Measurements from ENCODE around the gene FAM107B. TPM values are rescaled to one million over a fixed set of nuclear protein-coding genes. Genes with fewer than 3 reads are reported as not detected.
A peak's percentile ranks its signal among the peaks of the same experiment; 100 is the strongest.

The FAM107B gene
- total and polyA plus RNA-seq, 2 of the 8 experiments (the other 6 are each of a cell fraction or from before 2014, with no cell fraction given): 7.5 to 28.1 TPM

DNA sequence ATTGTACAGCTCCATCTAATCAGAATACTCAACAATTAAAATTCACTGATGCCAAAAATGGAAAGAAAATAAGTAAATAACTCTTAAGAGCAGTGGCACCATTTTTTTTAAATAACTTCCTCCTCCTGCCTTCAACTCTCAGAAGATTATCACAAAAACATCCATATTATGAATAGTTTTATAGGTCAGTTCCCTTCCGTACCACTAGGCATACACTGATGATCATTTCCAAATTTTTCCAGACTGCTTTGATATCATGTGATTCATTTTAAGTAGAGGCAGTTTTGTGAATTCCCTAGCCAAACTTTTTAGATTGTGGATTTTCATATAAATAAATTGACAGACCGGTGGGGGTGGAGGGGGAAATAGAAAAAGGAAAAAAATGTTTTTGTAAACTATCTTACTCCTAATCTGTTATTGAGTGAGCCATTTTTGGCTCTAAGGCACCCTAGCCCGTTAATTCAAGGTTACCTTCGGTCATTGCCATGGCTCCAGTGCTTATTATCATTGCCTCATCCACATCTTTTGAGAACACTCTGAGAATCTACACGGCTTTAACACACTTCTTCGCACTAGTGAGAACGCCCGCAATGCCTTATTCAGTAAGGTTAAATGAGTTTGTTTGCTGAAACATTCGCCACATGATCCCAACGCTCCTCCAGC is 1.0 kb downstream of the FAM107B start:
- Histone ChIP-seq H3K79me1 (ENCODE audit: low read depth, low read length) (no peaks in the 10 kb centered on the region), H3K23ac (ENCODE audit: insufficient read length) (no peak overlapping the region), H3K4me2 (ENCODE audit: insufficient read depth in 1 of 2, low read depth in 2 of 2, low read length in 2 of 2) (no peak overlapping the region), H3K27me3 (replicated peaks in 1 of 4; ENCODE audit: control insufficient read depth in 3 of 4, extremely low read depth in 1 of 4, insufficient read depth in 3 of 4, low read length in 3 of 4) (no peaks in the 10 kb centered on the region), H2AK5ac (ENCODE audit: low read depth, low read length) (no peak overlapping the region), H4K91ac (replicated peaks; ENCODE audit: insufficient read length, low read length) (no peak overlapping the region), H3K14ac (ENCODE audit: insufficient read length) (no peak overlapping the region), H3K23me2 (ENCODE audit: low read depth, low read length) (no peaks in the 10 kb centered on the region), H4K20me1 (replicated peaks in 1 of 2; ENCODE audit: control insufficient read depth in 1 of 2, insufficient read depth in 2 of 2, low read length in 2 of 2) (no peaks in the 10 kb centered on the region), H3K4me3 (ENCODE audit: extremely low read depth in 1 of 4, insufficient read depth in 2 of 4, low read depth in 3 of 4, low read length in 4 of 4) (no peak overlapping the region), H2BK5ac (ENCODE audit: low read depth, low read length) (no peak overlapping the region), H3K56ac (replicated peaks; ENCODE audit: insufficient read length, low read depth, low read length) (no peak overlapping the region), H2BK20ac (ENCODE audit: low read length) (no peak overlapping the region), H3K4me1 (replicated peaks in 1 of 4; ENCODE audit: control insufficient read depth in 3 of 4, insufficient read depth in 4 of 4, low read length in 3 of 4) (no peaks in the 10 kb centered on the region), H3K4ac (replicated peaks; ENCODE audit: insufficient read length, low read depth, low read length) (no peak overlapping the region), H3K18ac (ENCODE audit: extremely low read depth, low read length) (no peak overlapping the region), H2BK120ac (replicated peaks; ENCODE audit: low read depth, low read length) (no peak overlapping the region), H3K9ac (replicated peaks in 1 of 4; ENCODE audit: extremely low read depth in 1 of 4, low read depth in 3 of 4, low read length in 3 of 4) (no peak overlapping the region), H3K36me3 (ENCODE audit: control insufficient read depth in 2 of 4, insufficient read depth in 4 of 4, low read length in 3 of 4) (no peaks in the 10 kb centered on the region), H3K9me3 (ENCODE audit: insufficient read depth in 2 of 2, low read depth in 1 of 2, low read length in 1 of 2) (no peaks in the 10 kb centered on the region), H3K79me2 (ENCODE audit: control insufficient read depth in 1 of 2, insufficient read depth in 2 of 2, low read length in 2 of 2) (no peaks in the 10 kb centered on the region), H2AFZ (ENCODE audit: low read length) (no peak overlapping the region), H2BK12ac (ENCODE audit: low read depth, low read length) (no peak overlapping the region), H4K8ac (ENCODE audit: extremely low read depth, insufficient read depth, low read length) (peak overlapping the region; percentile 65; the same call in 1 of the 2 replicates), H2BK15ac (ENCODE audit: low read length) (no peak overlapping the region), H3K27ac (ENCODE audit: low read depth, low read length) (no peak overlapping the region), H4K5ac (ENCODE audit: insufficient read length, low read depth, low read length) (no peak overlapping the region)
- no peak for DNase-seq (ENCODE audit: low read depth in 1 of 2, low spot score in 2 of 2)
- no peak for FAIRE-seq
- TF ChIP-seq JUND (IDR thresholded peaks at IDR 0.05; ENCODE audit: low read length) (no peak), EGR1 (IDR thresholded peaks at IDR 0.05; ENCODE audit: borderline replicate concordance, low read depth, low read length) (no peak), CTCF (IDR thresholded peaks at IDR 0.05; ENCODE audit: control extremely low read depth in 1 of 3, insufficient read depth in 1 of 3, low read depth in 1 of 3, low read length in 3 of 3) (no peak), RFX5 (IDR thresholded peaks at IDR 0.05; ENCODE audit: borderline replicate concordance, low read depth, low read length) (no peak), TBP (IDR thresholded peaks at IDR 0.05; ENCODE audit: low read depth, low read length) (no peak), EP300 (IDR thresholded peaks at IDR 0.05; ENCODE audit: borderline replicate concordance in 1 of 2, low read depth in 2 of 2, low read length in 2 of 2) (no peak), SUZ12 (IDR thresholded peaks at IDR 0.05; ENCODE audit: low read length) (no peak), CTBP2 (IDR thresholded peaks at IDR 0.05; ENCODE audit: borderline replicate concordance, insufficient read depth, insufficient read length, low read length) (no peak), CHD2 (IDR thresholded peaks at IDR 0.05; ENCODE audit: low read length) (no peak), CHD1 (IDR thresholded peaks at IDR 0.05; ENCODE audit: low read depth, low read length) (no peak)
- 93% methylated on average over 10 of the region's 10 CpGs; no CpG with 5 or more reads in 1 of the 2 experiments for WGBS, 2 experiments (ENCODE audit: extremely low coverage in 1 of 2, insufficient coverage in 1 of 2, insufficient read length in 1 of 2, insufficient replicate concordance in 2 of 2, low coverage in 1 of 2, low lambda C conversion rate in 2 of 2, missing lambda C conversion rate in 1 of 2)
- ChIA-PET POLR2A (ENCODE audit: partially characterized antibody) (no interaction called here), CTCF (ENCODE audit: partially characterized antibody) (interaction anchor here (1.6 kb wide), 1 partner anchor 49 kb away, joined by 4 read pairs; no protein-coding TSS in a partner anchor)

Measured in H1 (cell line).